Measurements from ENCODE around the gene KCNJ2. TPM values are rescaled to one million over a fixed set of nuclear protein-coding genes. Genes with fewer than 3 reads are reported as not detected.

Gene KCNJ2
- total RNA-seq, 1 experiment from 2014 or later, result 1.6 TPM

DNA sequence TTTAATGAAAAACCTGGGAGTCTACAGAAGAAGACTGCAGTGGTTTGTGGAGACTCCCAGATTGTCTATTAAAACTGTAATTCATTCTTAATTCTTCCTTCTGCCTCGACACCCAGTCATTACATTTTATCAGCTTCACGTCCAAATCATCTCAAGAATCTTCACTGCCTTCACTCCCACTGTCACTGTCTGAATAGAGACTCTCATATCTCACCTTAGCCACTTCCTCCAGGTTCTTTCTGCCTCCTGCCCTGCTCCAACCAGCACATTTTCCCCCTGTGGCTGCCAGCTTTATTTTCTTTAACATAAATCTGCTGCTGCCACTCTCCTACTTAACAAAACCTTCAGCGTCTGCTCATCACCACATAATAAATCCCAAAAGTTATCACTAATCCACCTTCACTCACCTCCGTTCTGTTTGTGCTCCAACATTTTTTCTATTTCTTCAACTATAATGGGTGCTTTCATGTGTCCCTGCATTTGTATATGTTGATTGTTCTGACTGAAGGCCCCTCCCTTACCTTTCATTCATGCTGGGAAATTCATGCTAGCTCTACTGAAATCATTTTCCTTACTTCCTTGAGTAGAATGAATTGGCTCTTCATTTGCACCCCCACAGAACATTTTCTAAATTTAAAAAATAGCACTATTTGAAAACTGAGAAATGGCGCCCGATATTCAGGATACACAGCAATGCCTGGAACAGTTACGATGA, 38.9 kb downstream of the KCNJ2 start (continued):
- TF ChIP-seq, protein P1, sequence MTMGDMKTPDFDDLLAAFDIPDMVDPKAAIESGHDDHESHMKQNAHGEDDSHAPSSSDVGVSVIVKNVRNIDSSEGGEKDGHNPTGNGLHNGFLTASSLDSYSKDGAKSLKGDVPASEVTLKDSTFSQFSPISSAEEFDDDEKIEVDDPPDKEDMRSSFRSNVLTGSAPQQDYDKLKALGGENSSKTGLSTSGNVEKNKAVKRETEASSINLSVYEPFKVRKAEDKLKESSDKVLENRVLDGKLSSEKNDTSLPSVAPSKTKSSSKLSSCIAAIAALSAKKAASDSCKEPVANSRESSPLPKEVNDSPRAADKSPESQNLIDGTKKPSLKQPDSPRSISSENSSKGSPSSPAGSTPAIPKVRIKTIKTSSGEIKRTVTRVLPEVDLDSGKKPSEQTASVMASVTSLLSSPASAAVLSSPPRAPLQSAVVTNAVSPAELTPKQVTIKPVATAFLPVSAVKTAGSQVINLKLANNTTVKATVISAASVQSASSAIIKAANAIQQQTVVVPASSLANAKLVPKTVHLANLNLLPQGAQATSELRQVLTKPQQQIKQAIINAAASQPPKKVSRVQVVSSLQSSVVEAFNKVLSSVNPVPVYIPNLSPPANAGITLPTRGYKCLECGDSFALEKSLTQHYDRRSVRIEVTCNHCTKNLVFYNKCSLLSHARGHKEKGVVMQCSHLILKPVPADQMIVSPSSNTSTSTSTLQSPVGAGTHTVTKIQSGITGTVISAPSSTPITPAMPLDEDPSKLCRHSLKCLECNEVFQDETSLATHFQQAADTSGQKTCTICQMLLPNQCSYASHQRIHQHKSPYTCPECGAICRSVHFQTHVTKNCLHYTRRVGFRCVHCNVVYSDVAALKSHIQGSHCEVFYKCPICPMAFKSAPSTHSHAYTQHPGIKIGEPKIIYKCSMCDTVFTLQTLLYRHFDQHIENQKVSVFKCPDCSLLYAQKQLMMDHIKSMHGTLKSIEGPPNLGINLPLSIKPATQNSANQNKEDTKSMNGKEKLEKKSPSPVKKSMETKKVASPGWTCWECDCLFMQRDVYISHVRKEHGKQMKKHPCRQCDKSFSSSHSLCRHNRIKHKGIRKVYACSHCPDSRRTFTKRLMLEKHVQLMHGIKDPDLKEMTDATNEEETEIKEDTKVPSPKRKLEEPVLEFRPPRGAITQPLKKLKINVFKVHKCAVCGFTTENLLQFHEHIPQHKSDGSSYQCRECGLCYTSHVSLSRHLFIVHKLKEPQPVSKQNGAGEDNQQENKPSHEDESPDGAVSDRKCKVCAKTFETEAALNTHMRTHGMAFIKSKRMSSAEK (CRISPR knock-in tag; IDR thresholded peaks at IDR 0.05; ENCODE audit: borderline replicate concordance), result no peak

DNA sequence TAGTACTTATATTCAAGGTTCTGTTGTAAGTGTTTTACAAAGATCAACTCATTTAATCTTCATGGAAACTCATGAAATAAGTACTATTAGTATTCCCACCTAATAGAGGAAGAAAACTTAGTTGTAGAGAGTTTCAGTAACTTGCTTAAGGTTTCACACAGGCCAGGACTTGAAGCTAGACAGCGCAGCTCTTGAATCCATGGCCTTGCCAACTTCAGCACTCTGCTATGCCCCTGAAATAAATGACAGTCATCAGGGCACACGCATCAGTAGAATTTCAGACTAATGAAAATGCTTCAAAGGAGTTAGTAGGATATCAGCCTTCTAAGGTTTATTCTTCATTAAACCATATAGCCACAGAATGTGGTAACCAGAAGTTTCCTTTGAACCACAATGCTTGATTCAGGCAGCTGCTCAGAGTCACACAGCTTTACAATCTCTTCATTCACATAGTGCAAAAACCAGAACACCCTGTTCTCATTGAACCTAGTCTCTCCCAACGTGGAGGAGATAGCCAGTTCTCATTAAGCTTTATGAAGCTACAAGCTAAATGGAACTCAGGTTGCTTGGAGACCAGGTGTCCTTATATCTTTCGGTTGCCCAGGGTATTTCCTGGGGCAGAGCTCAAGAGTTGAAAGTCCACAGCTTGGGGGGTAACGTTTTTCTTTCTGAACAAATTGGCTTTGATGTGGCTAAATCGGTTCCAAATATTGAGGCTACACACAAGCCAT, 39.7 kb downstream of the KCNJ2 start:
- Mint-ChIP-seq H3K4me3 (no peak overlapping the region), H3K27me3 (ENCODE audit: low read depth) (no peaks in the 10 kb centered on the region), H3K4me1 (peaks cover 8% of the 10 kb centered on the region), H3K27ac (no peak overlapping the region), H3K36me3 (peaks cover 6% of the 10 kb centered on the region), H3K9me3 (peaks cover 16% of the 10 kb centered on the region)
- ChIA-PET POLR2A (no interaction called here), CTCF (no interaction called here)
- DNase-seq (ENCODE audit: low spot score) (no peak), ATAC-seq (no peak)
- TF ChIP-seq ZNF423 (CRISPR knock-in tag; IDR thresholded peaks at IDR 0.05) (no peak), ETV6 (CRISPR knock-in tag; IDR thresholded peaks at IDR 0.05) (no peak), TEAD1 (CRISPR knock-in tag; IDR thresholded peaks at IDR 0.05) (no peak), GTF2I (CRISPR knock-in tag; conservative IDR thresholded peaks at IDR 0.05) (no peak)
- TF ChIP-seq, protein P2, sequence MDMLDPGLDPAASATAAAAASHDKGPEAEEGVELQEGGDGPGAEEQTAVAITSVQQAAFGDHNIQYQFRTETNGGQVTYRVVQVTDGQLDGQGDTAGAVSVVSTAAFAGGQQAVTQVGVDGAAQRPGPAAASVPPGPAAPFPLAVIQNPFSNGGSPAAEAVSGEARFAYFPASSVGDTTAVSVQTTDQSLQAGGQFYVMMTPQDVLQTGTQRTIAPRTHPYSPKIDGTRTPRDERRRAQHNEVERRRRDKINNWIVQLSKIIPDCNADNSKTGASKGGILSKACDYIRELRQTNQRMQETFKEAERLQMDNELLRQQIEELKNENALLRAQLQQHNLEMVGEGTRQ (CRISPR knock-in tag; IDR thresholded peaks at IDR 0.05), result no peak

DNA sequence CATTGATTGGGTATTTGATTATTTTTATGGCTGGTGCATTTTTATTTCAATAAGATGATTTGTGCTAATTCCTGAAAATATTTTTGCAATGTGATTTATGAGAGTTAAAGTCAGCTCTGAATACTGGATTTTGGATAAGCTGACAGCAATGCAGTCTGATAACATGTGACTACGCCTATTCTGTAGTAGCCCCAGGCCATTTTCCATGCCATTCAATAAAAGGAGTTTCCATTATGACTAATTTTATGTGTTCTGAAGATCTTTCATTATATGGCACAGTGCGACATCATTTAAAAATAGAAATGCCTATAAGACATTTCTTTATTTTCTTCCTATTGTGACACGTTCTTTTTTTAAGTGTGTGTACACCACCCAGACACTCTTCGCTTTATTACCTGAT, 46.3 kb downstream of the KCNJ2 start:
- no peak for ATAC-seq
- H3K27me3 Mint-ChIP-seq (ENCODE audit: low read depth), result no peaks in the 10 kb centered on the region
- DNase-seq (ENCODE audit: low spot score), result no peak
- peaks cover 24% of the 10 kb centered on the region for H3K9me3 Mint-ChIP-seq
- peaks cover 10% of the 10 kb centered on the region for H3K36me3 Mint-ChIP-seq
- no peak overlapping the region for H3K4me3 Mint-ChIP-seq
- CTCF ChIA-PET, result no interaction called here
- no peak overlapping the region for H3K27ac Mint-ChIP-seq
- POLR2A ChIA-PET, result no interaction called here
- H3K4me1 Mint-ChIP-seq, result peaks cover 6% of the 10 kb centered on the region
- TF ChIP-seq, protein P3, sequence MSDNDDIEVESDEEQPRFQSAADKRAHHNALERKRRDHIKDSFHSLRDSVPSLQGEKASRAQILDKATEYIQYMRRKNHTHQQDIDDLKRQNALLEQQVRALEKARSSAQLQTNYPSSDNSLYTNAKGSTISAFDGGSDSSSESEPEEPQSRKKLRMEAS (CRISPR knock-in tag; IDR thresholded peaks at IDR 0.05), result no peak
- no peak for TF ChIP-seq ZNF263 (CRISPR knock-in tag; IDR thresholded peaks at IDR 0.05; ENCODE audit: low read depth)
- TF ChIP-seq, protein P4, sequence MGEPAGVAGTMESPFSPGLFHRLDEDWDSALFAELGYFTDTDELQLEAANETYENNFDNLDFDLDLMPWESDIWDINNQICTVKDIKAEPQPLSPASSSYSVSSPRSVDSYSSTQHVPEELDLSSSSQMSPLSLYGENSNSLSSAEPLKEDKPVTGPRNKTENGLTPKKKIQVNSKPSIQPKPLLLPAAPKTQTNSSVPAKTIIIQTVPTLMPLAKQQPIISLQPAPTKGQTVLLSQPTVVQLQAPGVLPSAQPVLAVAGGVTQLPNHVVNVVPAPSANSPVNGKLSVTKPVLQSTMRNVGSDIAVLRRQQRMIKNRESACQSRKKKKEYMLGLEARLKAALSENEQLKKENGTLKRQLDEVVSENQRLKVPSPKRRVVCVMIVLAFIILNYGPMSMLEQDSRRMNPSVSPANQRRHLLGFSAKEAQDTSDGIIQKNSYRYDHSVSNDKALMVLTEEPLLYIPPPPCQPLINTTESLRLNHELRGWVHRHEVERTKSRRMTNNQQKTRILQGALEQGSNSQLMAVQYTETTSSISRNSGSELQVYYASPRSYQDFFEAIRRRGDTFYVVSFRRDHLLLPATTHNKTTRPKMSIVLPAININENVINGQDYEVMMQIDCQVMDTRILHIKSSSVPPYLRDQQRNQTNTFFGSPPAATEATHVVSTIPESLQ (CRISPR knock-in tag; IDR thresholded peaks at IDR 0.05), result no peak
- TF ChIP-seq, protein P5, sequence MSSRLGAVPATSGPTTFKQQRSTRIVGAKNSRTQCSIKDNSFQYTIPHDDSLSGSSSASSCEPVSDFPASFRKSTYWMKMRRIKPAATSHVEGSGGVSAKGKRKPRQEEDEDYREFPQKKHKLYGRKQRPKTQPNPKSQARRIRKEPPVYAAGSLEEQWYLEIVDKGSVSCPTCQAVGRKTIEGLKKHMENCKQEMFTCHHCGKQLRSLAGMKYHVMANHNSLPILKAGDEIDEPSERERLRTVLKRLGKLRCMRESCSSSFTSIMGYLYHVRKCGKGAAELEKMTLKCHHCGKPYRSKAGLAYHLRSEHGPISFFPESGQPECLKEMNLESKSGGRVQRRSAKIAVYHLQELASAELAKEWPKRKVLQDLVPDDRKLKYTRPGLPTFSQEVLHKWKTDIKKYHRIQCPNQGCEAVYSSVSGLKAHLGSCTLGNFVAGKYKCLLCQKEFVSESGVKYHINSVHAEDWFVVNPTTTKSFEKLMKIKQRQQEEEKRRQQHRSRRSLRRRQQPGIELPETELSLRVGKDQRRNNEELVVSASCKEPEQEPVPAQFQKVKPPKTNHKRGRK (CRISPR knock-in tag; IDR thresholded peaks at IDR 0.05; ENCODE audit: borderline replicate concordance), result no peak
- TF ChIP-seq, protein P6, sequence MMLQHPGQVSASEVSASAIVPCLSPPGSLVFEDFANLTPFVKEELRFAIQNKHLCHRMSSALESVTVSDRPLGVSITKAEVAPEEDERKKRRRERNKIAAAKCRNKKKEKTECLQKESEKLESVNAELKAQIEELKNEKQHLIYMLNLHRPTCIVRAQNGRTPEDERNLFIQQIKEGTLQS (CRISPR knock-in tag; conservative IDR thresholded peaks at IDR 0.05), result no peak
- TF ChIP-seq GRHL2 (CRISPR knock-in tag; IDR thresholded peaks at IDR 0.05; ENCODE audit: insufficient replicate concordance, severe bottlenecking), result no peak
- TF ChIP-seq, protein P7, sequence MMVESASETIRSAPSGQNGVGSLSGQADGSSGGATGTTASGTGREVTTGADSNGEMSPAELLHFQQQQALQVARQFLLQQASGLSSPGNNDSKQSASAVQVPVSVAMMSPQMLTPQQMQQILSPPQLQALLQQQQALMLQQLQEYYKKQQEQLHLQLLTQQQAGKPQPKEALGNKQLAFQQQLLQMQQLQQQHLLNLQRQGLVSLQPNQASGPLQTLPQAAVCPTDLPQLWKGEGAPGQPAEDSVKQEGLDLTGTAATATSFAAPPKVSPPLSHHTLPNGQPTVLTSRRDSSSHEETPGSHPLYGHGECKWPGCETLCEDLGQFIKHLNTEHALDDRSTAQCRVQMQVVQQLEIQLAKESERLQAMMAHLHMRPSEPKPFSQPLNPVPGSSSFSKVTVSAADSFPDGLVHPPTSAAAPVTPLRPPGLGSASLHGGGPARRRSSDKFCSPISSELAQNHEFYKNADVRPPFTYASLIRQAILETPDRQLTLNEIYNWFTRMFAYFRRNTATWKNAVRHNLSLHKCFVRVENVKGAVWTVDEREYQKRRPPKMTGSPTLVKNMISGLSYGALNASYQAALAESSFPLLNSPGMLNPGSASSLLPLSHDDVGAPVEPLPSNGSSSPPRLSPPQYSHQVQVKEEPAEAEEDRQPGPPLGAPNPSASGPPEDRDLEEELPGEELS (CRISPR knock-in tag; IDR thresholded peaks at IDR 0.05), result no peak
- no peak for TF ChIP-seq ZNF121 (CRISPR knock-in tag; IDR thresholded peaks at IDR 0.05)
- no peak for TF ChIP-seq NFATC4 (CRISPR knock-in tag; IDR thresholded peaks at IDR 0.05)
- TF ChIP-seq, protein P8, sequence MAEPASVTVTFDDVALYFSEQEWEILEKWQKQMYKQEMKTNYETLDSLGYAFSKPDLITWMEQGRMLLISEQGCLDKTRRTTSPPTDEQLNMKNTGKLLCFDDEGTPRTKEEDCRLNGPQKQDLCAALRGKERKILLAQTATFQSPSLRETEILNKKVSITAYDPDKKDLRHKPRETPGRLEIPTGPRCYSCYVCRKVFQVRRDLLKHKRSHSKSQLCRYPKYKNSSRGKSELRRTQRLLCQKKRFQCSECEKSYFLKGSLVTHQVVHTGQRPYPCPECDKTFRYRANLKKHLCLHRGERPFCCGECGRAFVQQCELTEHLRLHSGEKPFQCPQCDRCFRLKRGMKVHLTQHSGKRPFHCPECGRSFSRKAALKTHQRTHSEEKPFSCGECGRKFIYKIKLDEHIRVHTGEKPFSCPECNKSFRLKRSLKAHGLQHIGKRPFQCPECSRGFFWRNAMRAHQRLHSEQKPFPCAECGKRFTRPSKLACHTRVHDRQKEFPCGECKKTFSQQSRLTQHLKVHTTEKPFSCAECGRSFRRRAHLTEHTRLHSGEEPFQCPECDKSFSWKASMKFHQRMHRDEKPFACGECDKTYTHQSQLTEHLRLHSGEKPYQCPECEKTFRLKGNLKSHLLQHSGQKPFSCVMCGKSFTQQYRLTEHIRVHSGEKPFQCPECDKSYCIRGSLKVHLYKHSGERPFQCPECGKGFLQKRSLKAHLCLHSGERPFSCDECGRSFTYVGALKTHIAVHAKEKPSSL (CRISPR knock-in tag; conservative IDR thresholded peaks at IDR 0.05), result no peak

Measured in WTC11 (cell line).